Measurements from ENCODE around the gene DUSP28. TPM values are rescaled to one million over a fixed set of nuclear protein-coding genes. Genes with fewer than 3 reads are reported as not detected.

Gene DUSP28
- total RNA-seq, 1 experiment from 2014 or later: 12.3 TPM

GRCh38 chr2:240599141-240599583 lies 39.0 kb downstream of the DUSP28 start:
- no peak for DNase-seq (ENCODE audit: low spot score)

GRCh38 chr2:240600451-240600961 lies 40.3 kb downstream of the DUSP28 start:
- no peak for DNase-seq (ENCODE audit: low spot score)

DNA sequence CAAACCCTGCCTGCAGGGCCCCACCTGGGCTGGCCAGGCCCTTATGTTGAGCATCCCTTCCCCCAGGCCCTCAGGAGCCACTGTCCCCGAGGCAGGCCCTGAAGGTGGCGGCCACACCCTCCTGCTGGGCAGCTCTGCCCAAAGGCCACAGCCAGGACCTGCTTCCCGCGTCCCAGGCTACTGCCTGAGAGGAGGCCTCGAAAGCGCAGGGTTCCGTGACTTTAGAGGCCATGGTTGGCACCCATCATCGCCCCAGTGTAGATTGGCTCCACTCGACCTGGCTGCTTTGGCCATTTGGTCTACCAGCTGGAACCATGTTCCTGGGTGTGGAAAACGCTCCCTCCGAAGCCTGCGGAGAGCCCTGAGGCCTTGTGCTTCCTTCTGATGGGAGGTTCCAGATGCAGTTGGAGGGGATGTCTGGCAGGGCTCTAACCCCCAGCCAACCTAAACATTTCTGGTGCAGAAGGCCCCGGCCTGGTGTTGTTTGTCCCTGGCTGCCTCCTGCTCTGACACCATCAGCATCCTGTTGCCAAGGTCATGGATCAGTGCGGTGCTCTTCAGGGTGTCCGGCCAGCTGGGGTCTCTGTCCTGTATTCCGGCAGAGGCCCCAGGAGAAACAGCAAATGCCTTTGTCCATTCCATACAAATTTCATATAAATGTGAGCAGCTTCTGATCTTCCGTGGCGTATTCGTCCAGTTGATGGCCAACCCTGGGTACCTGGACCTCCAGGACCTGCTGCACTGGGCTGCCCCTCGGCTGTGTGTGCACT lies 41.1 kb downstream of the DUSP28 start:
- DNase-seq (ENCODE audit: low spot score): no peak

- no peak for DNase-seq (ENCODE audit: low spot score)
Observed at GRCh38 chr2:240601831-240602160, 41.6 kb downstream of the DUSP28 start.

DNA sequence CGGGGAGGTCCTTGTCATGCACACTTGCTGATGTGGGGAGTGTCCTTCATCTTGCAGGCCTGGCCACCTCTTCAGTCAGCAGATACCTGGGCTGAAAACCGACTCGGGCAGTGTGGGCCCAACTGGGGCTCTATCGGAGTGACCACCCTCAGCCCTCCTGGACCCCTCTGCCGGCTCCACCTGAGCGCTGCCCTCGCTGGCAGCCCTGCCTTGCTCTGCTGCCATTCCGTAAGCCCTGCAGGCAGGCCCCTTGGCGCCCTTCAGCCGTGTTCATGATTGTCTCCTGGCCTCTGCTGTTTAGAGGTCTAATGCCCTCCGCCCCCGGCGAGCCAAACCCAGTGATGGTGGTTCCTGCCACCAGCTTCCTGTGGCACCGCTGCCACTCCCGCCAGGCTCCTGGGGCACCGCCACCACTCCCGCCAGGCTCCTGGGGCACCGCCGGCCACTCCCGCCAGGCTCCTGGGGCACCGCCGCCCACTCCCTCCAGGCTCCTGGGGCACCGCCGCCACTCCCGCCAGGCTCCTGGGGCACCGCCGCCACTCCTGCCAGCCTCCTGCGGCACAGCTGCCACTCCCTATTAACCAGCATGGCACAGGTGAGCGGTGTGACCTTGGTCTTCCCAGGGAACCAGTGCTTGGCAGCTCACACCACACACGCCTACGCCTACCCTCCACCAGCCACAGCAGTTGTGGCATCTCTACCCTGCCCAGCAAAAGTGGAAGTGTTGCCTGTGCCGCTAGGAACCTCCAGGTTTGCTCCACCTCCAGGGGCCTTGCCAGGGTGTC lies 42.3 kb downstream of the DUSP28 start:
- no peak for DNase-seq (ENCODE audit: low spot score)

GRCh38 chr2:240603081-240603835 lies 43.1 kb downstream of the DUSP28 start:
- DNase-seq (ENCODE audit: low spot score): no peak

GRCh38 chr2:240603846-240604245 lies 43.7 kb downstream of the DUSP28 start:
- DNase-seq (ENCODE audit: low spot score): no peak

DNA sequence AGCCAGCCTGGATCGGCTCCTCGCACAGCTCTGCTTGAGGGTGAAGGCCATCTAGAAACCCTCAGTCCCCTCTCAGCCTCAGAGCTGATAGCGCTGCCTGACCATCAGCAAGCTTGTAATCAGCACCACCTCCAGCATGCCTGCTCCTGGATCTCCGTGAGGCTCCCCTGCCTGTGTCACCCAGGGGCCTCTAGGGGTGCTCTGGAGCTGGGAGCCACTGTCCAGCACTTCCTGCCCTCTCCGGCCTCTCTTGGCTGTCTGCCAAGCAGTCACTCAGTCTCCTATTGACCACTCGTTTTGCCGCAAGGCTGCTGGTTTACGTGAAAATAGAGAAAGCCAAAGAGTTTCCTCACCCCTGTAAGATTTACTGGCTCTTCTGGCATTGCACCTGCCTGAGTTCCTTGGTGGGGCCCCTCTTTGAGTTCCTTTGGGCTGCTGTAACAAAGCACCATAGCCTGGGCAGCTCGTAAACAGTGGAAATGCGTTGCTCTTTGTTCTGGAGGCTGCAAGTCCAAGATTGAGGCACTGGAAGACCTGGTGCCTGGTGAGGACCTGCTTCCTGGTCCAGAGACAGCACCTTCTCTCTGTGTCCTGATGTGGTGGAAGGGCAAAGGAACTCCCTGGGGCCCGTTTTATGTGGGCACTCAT lies 44.3 kb downstream of the DUSP28 start:
- peak; percentile 88 for DNase-seq (ENCODE audit: low spot score)

- no peak for DNase-seq (ENCODE audit: low spot score)
Observed at GRCh38 chr2:240604939-240605716, 45.0 kb downstream of the DUSP28 start.

DNA sequence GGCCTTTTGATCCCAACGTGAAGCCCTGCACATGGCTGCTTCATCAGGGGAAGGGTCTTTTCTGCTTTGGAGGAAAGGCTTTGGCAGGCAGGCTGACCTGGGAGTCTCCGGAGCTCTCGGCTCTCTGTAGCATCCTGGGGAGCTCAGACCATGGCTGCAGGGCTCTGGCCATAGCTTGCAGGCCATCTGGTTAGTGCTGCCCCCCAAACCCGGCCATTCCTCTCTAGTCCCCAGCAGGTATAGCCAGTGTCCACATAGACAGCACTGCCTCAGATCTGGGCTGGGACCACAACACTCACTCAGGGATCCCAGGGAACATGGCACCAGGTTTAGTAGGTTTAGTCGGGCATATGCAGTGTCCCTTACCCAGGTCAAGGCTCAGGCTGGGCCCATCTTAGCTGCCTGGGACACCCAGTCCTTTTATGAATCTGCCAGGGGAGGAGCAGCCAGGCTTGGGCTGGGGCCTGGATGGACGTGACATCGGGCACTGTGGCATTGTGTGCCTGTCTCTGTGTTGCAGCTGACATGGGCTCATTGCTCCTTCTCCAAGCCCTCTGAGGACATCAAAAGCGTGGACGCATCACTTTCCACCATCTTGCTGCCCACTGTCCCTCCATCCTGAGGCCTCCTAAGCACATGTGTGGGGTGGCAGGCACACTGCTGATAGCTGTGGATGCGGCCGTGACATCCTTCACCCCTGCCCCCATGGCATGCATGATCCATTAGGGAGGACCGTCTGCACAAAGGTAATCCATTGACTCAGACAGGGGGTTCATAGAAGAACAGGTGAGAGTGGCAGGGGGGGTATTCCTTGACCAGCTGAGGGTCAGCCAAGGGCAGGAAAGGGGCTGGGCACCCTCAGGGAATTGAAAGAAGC lies 45.9 kb downstream of the DUSP28 start:
- no peak for DNase-seq (ENCODE audit: low spot score)

- DNase-seq (ENCODE audit: low spot score): no peak
Observed at GRCh38 chr2:240611601-240612210, 51.5 kb downstream of the DUSP28 start.

Other genes with a start within 250 kb of the DUSP28 start
- 182 and 198 TPM in 2 replicates for gene GPC1, start 124.7 kb upstream of the DUSP28 start, total RNA-seq (2014; rRNA removed; shearing (Covaris generic))
- 8.0 and 8.9 TPM in 2 replicates for gene ANKMY1, start 2.4 kb upstream of the DUSP28 start, total RNA-seq (2014; rRNA removed; shearing (Covaris generic))
- gene RNPEPL1, start 8.1 kb downstream of the DUSP28 start, total RNA-seq (2014; rRNA removed; shearing (Covaris generic)): 13.5 and 19.8 TPM in 2 replicates
- gene CAPN10, start 26.4 kb downstream of the DUSP28 start, total RNA-seq (2014; rRNA removed; shearing (Covaris generic)): 15.4 and 22.2 TPM in 2 replicates
- 0.17 and 2.7 TPM in 2 replicates for gene GPR35, start 65.1 kb downstream of the DUSP28 start, total RNA-seq (2014; rRNA removed; shearing (Covaris generic))
- gene AQP12B, start 122.5 kb downstream of the DUSP28 start, total RNA-seq (2014; rRNA removed; shearing (Covaris generic)): not detected in 2 replicates
- gene AQP12A, start 131.5 kb downstream of the DUSP28 start, total RNA-seq (2014; rRNA removed; shearing (Covaris generic)): not detected in 2 replicates